ENCODE measurements around the gene FAM118B. TPM values are rescaled to one million over a fixed set of nuclear protein-coding genes. Genes with fewer than 3 reads are reported as not detected.

The FAM118B gene
- polyA plus RNA-seq, 2 donors: 2.8 to 7.0 TPM

- Histone ChIP-seq H3K27me3 (ENCODE audit: control insufficient read depth in 1 of 2, insufficient read depth in 2 of 2, low read length in 2 of 2) (no peaks in the 10 kb centered on the region), H3K4me1 (ENCODE audit: control insufficient read depth in 2 of 2, insufficient read depth in 2 of 2, low read length in 1 of 2) (no peaks in the 10 kb centered on the region), H3K36me3 (ENCODE audit: control insufficient read depth in 2 of 2, insufficient read depth in 2 of 2, low read length in 1 of 2) (no peaks in the 10 kb centered on the region), H3K4me3 (ENCODE audit: low read depth in 1 of 2, low read length in 2 of 2) (no peak overlapping the region), H3K9me3 (ENCODE audit: control insufficient read depth in 2 of 2, insufficient read depth in 1 of 2, low read depth in 1 of 2, low read length in 1 of 2) (no peaks in the 10 kb centered on the region), H3K27ac (ENCODE audit: low read depth in 2 of 2, low read length in 1 of 2) (no peak overlapping the region)
- WGBS, 2 donors: 90% methylated on average over 3 of the region's 3 CpGs
Observed at GRCh38 chr11:126169291-126169690, 42.3 kb upstream of the FAM118B start.

DNA sequence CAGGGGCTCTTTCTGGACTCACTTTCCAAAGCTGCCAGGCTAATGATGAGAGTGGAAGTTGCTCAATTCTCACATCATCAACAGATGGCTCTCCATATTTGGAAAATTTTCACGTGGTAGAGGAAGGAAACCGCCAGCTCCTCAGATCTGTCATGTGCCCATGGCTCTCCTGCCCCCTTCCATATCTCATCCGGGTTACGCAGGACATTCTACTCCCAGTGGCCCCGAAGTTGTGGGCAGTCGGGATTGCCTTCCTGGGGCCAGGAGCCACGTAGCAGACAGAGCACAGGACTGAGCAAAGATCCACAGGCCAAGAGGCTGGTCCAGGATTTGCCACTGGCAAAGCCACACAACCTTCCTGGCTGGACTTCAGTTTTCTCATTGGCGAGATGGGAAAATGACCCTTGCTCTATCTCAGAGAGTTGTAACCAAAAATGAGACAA, 39.0 kb upstream of the FAM118B start:
- H3K9me3 ChIP-seq (ENCODE audit: control insufficient read depth in 2 of 2, insufficient read depth in 1 of 2, low read depth in 1 of 2, low read length in 1 of 2): no peaks in the 10 kb centered on the region
- WGBS, 2 donors: 74 to 77% methylated on average over 8 of the region's 8 CpGs
- no peak overlapping the region for H3K27ac ChIP-seq (ENCODE audit: low read depth in 2 of 2, low read length in 1 of 2)
- H3K36me3 ChIP-seq (ENCODE audit: control insufficient read depth in 2 of 2, insufficient read depth in 2 of 2, low read length in 1 of 2): no peaks in the 10 kb centered on the region
- no peak overlapping the region for H3K4me3 ChIP-seq (ENCODE audit: low read depth in 1 of 2, low read length in 2 of 2)
- H3K27me3 ChIP-seq (ENCODE audit: control insufficient read depth in 1 of 2, insufficient read depth in 2 of 2, low read length in 2 of 2): no peaks in the 10 kb centered on the region
- H3K4me1 ChIP-seq (ENCODE audit: control insufficient read depth in 2 of 2, insufficient read depth in 2 of 2, low read length in 1 of 2): peaks cover 6% of the 10 kb centered on the region in 2 donors

DNA sequence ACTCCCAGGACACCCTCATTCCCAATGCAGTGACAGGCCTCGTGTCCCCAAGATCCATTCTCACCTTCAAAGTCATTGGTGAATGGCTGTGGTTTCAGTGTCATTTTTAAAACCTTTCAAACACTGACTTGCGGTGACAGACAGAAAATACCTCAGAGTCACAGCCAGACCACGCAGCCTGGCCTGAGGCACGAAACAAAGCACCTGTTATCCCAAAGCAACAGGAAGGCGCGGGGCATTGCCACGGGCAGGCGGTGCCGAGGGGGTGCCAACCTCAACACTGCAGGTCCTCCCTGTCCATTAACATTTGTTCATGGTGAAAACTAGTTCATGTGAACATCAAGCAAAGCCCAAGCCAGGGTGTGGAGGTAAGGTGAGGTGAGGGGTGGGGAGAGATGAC, 38.3 kb upstream of the FAM118B start:
- Histone ChIP-seq H3K4me1 (ENCODE audit: control insufficient read depth in 2 of 2, insufficient read depth in 2 of 2, low read length in 1 of 2) (peaks cover 6% of the 10 kb centered on the region in 2 donors), H3K27ac (ENCODE audit: low read depth in 2 of 2, low read length in 1 of 2) (no peak overlapping the region), H3K9me3 (ENCODE audit: control insufficient read depth in 2 of 2, insufficient read depth in 1 of 2, low read depth in 1 of 2, low read length in 1 of 2) (no peaks in the 10 kb centered on the region), H3K27me3 (ENCODE audit: control insufficient read depth in 1 of 2, insufficient read depth in 2 of 2, low read length in 2 of 2) (no peaks in the 10 kb centered on the region), H3K36me3 (ENCODE audit: control insufficient read depth in 2 of 2, insufficient read depth in 2 of 2, low read length in 1 of 2) (no peaks in the 10 kb centered on the region), H3K4me3 (ENCODE audit: low read depth in 1 of 2, low read length in 2 of 2) (no peak overlapping the region)
- 80 to 84% methylated on average over 9 of the region's 9 CpGs for WGBS, 2 donors

DNA sequence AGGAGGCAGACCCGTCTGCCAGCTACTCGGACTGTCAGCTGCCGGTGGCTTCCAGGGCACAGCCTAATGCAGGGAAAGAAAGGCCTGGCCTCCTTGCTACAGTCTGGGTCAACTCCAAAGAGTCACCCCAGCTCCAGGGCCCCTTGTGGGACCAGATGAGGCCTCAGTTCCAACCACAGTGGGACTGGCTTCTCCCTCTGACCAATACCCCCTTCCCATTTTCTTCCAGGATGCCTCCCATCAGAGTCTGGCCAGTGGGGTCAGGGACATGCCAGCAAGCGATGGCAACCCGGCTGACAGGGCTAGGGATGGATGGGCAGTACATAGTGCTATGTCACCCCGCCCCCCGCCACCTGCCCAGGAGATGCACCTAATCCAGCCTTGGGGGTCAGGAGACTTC, 36.8 kb upstream of the FAM118B start:
- H3K4me3 ChIP-seq (ENCODE audit: low read depth in 1 of 2, low read length in 2 of 2): no peak overlapping the region
- peaks cover 6% of the 10 kb centered on the region in 2 donors for H3K4me1 ChIP-seq (ENCODE audit: control insufficient read depth in 2 of 2, insufficient read depth in 2 of 2, low read length in 1 of 2)
- no peak overlapping the region for H3K27ac ChIP-seq (ENCODE audit: low read depth in 2 of 2, low read length in 1 of 2)
- H3K27me3 ChIP-seq (ENCODE audit: control insufficient read depth in 1 of 2, insufficient read depth in 2 of 2, low read length in 2 of 2): no peaks in the 10 kb centered on the region
- 86 to 89% methylated on average over 7 of the region's 7 CpGs for WGBS, 2 donors
- H3K36me3 ChIP-seq (ENCODE audit: control insufficient read depth in 2 of 2, insufficient read depth in 2 of 2, low read length in 1 of 2): no peaks in the 10 kb centered on the region
- H3K9me3 ChIP-seq (ENCODE audit: control insufficient read depth in 2 of 2, insufficient read depth in 1 of 2, low read depth in 1 of 2, low read length in 1 of 2): no peaks in the 10 kb centered on the region

DNA sequence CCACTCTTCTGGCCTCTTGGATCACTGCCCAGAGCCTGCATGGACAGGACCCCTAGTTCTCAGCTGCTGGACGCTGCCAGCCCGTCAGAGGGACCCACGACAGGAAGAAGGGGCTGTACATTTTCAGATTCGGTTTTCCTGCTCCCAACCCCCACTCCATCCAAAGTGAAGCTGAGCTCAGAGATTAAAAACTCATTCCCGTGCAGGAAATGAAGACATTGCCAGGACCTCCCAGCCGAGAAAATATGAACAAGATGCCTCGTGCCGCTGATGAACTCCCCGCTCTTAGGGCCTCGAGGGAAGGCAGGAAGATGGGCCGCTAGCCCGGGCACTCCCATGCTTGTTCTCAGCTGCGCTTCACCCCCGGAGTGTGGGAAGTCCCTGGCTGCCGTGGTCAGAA, 36.2 kb upstream of the FAM118B start:
- H3K27ac ChIP-seq (ENCODE audit: low read depth in 2 of 2, low read length in 1 of 2): peak overlapping the region in 1 of 2 donors; percentile 3
- peaks cover 6% of the 10 kb centered on the region in 2 donors for H3K4me1 ChIP-seq (ENCODE audit: control insufficient read depth in 2 of 2, insufficient read depth in 2 of 2, low read length in 1 of 2)
- 17 to 38% methylated on average over 15 of the region's 15 CpGs for WGBS, 2 donors
- no peaks in the 10 kb centered on the region for H3K9me3 ChIP-seq (ENCODE audit: control insufficient read depth in 2 of 2, insufficient read depth in 1 of 2, low read depth in 1 of 2, low read length in 1 of 2)
- H3K27me3 ChIP-seq (ENCODE audit: control insufficient read depth in 1 of 2, insufficient read depth in 2 of 2, low read length in 2 of 2): no peaks in the 10 kb centered on the region
- H3K36me3 ChIP-seq (ENCODE audit: control insufficient read depth in 2 of 2, insufficient read depth in 2 of 2, low read length in 1 of 2): no peaks in the 10 kb centered on the region
- no peak overlapping the region for H3K4me3 ChIP-seq (ENCODE audit: low read depth in 1 of 2, low read length in 2 of 2)

DNA sequence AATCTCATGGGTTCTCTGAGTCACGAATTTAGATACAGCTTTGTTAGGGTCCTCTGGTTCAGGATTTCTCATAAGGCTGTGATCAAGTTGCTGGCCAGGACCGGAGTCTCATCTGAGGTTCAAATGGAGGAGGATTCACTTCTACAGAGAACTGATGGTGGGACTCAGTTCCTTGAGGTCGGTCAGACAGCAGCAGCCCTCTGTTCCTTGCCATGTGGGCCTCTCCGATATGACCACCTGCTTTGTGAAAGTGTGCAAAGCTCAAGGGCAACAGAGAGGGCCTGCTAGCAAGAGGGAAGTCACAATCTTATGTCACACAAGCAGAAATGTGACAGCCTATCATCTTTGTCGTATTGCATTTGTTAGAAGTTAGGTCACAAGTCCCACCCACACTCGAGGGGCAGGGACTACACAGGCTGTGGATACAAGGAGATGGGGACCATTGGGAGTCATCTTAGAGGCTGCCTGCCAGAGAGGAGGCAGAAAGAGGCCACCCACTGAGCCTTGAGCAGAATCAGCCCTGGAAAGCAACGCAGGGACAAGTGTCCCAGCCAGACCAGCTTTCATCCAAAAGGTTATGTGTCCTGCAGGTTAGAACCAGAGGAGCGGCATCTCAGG, 34.6 kb upstream of the FAM118B start:
- no peak overlapping the region for H3K4me3 ChIP-seq (ENCODE audit: low read depth in 1 of 2, low read length in 2 of 2)
- H3K27me3 ChIP-seq (ENCODE audit: control insufficient read depth in 1 of 2, insufficient read depth in 2 of 2, low read length in 2 of 2): no peaks in the 10 kb centered on the region
- no peaks in the 10 kb centered on the region for H3K9me3 ChIP-seq (ENCODE audit: control insufficient read depth in 2 of 2, insufficient read depth in 1 of 2, low read depth in 1 of 2, low read length in 1 of 2)
- no peaks in the 10 kb centered on the region for H3K36me3 ChIP-seq (ENCODE audit: control insufficient read depth in 2 of 2, insufficient read depth in 2 of 2, low read length in 1 of 2)
- WGBS, 2 donors: 89 to 91% methylated on average over 8 of the region's 8 CpGs
- H3K27ac ChIP-seq (ENCODE audit: low read depth in 2 of 2, low read length in 1 of 2): no peak overlapping the region
- H3K4me1 ChIP-seq (ENCODE audit: control insufficient read depth in 2 of 2, insufficient read depth in 2 of 2, low read length in 1 of 2): peaks cover 6% of the 10 kb centered on the region in 2 donors

GRCh38 chr11:126181939-126182730, 29.4 kb upstream of the FAM118B start:
- no peaks in the 10 kb centered on the region for H3K36me3 ChIP-seq (ENCODE audit: control insufficient read depth in 2 of 2, insufficient read depth in 2 of 2, low read length in 1 of 2)
- H3K9me3 ChIP-seq (ENCODE audit: control insufficient read depth in 2 of 2, insufficient read depth in 1 of 2, low read depth in 1 of 2, low read length in 1 of 2): no peaks in the 10 kb centered on the region
- no peaks in the 10 kb centered on the region for H3K27me3 ChIP-seq (ENCODE audit: control insufficient read depth in 1 of 2, insufficient read depth in 2 of 2, low read length in 2 of 2)
- WGBS, 2 donors: 75% methylated on average over 13 of the region's 13 CpGs
- no peak overlapping the region for H3K4me3 ChIP-seq (ENCODE audit: low read depth in 1 of 2, low read length in 2 of 2)
- no peaks in the 10 kb centered on the region for H3K4me1 ChIP-seq (ENCODE audit: control insufficient read depth in 2 of 2, insufficient read depth in 2 of 2, low read length in 1 of 2)
- no peak overlapping the region for H3K27ac ChIP-seq (ENCODE audit: low read depth in 2 of 2, low read length in 1 of 2)

- no peak overlapping the region for H3K4me3 ChIP-seq (ENCODE audit: low read depth in 1 of 2, low read length in 2 of 2)
- WGBS, 2 donors: 85 to 87% methylated on average over 11 of the region's 11 CpGs
Observed at GRCh38 chr11:126182787-126183445, 28.7 kb upstream of the FAM118B start.

GRCh38 chr11:126185259-126186024, 26.1 kb upstream of the FAM118B start:
- H3K36me3 ChIP-seq (ENCODE audit: control insufficient read depth in 2 of 2, insufficient read depth in 2 of 2, low read length in 1 of 2): peaks cover 0 to 5% of the 10 kb centered on the region in 2 donors
- no peak overlapping the region for H3K27ac ChIP-seq (ENCODE audit: low read depth in 2 of 2, low read length in 1 of 2)
- H3K4me3 ChIP-seq (ENCODE audit: low read depth in 1 of 2, low read length in 2 of 2): no peak overlapping the region
- no peaks in the 10 kb centered on the region for H3K27me3 ChIP-seq (ENCODE audit: control insufficient read depth in 1 of 2, insufficient read depth in 2 of 2, low read length in 2 of 2)
- H3K9me3 ChIP-seq (ENCODE audit: control insufficient read depth in 2 of 2, insufficient read depth in 1 of 2, low read depth in 1 of 2, low read length in 1 of 2): no peaks in the 10 kb centered on the region
- 77 to 86% methylated on average over 26 of the region's 26 CpGs for WGBS, 2 donors
- no peaks in the 10 kb centered on the region for H3K4me1 ChIP-seq (ENCODE audit: control insufficient read depth in 2 of 2, insufficient read depth in 2 of 2, low read length in 1 of 2)

More at GRCh38 chr11:126182787-126183445, 28.7 kb upstream of the FAM118B start:
- H3K27me3 ChIP-seq (ENCODE audit: control insufficient read depth in 1 of 2, insufficient read depth in 2 of 2, low read length in 2 of 2): no peaks in the 10 kb centered on the region
- H3K36me3 ChIP-seq (ENCODE audit: control insufficient read depth in 2 of 2, insufficient read depth in 2 of 2, low read length in 1 of 2): no peaks in the 10 kb centered on the region
- no peaks in the 10 kb centered on the region for H3K9me3 ChIP-seq (ENCODE audit: control insufficient read depth in 2 of 2, insufficient read depth in 1 of 2, low read depth in 1 of 2, low read length in 1 of 2)
- no peak overlapping the region for H3K27ac ChIP-seq (ENCODE audit: low read depth in 2 of 2, low read length in 1 of 2)
- H3K4me1 ChIP-seq (ENCODE audit: control insufficient read depth in 2 of 2, insufficient read depth in 2 of 2, low read length in 1 of 2): no peaks in the 10 kb centered on the region

Measured in esophagus (tissue), 2 donors.